Measurements from ENCODE around the gene C10orf120. TPM values are rescaled to one million over a fixed set of nuclear protein-coding genes. Genes with fewer than 3 reads are reported as not detected.

Gene C10orf120
- total RNA-seq (2013): not detected
- polyA plus RNA-seq (not detected), polyA minus RNA-seq (not detected in 2 replicates), total RNA-seq (0 to 0.23 (median 0) reads per million in 11 experiments)

DNA sequence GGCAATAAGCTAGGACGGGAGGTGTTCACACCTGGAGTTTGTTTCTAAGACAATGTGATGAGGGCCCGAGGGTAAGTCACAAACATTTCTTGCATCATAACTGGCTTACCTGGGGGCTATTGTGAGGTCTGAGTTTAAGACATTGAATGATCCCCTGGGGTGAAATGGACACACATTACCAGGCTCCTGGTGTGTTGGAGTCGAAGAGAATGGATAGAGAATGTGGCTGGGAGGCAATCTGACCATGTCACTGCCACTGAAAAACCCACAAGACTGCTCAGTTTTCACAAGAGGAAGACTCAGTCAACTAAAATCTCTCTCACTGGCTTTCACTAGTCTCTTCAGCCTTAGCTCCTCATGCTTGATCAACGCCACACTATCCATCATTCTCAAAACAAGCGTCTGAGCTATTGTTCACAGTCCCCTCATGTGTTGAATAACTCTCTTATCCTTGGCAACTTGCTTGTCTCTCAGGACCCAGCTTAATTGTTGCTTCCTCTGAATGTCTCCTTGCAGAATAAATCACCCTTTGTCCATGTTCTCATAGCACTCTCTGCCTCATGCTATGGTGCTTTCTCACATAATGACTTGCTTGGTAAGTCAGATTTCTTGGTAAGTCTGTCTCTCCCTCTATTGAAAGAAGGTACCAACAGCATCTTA lies at the start of gene C10orf120:
Gene C10orf120 (minus strand): TSS at position 51 of the 660 bp plus-strand sequence. CDS start 56 bp downstream, outside the sequence.
- H3K9me3 Mint-ChIP-seq: peaks cover 0 to 5% (median 0%) of the 10 kb centered on the region in 7 donors
- no peaks in the 10 kb centered on the region for H3K79me2 ChIP-seq (ENCODE audit: insufficient read depth, low read length)
- peaks cover 0 to 4% (median 4%) of the 10 kb centered on the region in 3 donors for H3K27me3 Mint-ChIP-seq (ENCODE audit: low read depth in 3 of 3)

DNA sequence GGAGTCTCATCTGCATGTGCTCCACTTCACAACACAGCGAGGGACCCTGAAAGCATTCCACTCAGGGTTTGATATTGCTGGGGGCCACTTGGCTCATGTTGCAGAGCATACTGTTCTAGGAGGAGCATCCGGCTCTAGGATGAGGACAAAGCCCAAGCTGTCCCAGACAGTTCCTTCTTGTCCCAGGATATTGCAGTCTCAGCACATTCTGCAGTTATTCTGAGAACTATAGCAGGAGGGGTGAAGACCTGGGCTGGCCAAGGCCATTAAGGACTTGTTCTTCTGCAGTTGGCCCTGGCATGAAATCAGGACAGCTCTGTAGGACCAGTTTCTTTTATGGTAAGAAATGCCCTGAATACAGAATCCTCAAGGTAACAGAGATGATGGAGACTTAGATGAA lies 48.9 kb upstream of the C10orf120 start:
- Mint-ChIP-seq H3K27ac (no peak overlapping the region), H3K36me3 (no peaks in the 10 kb centered on the region), H3K4me1 (no peaks in the 10 kb centered on the region), H3K9me3 (peaks cover 0 to 4% (median 0%) of the 10 kb centered on the region in 7 donors), H3K4me3 (no peak overlapping the region), H3K27me3 (ENCODE audit: low read depth in 3 of 3) (peaks cover 2% of the 10 kb centered on the region in 3 donors)
- Histone ChIP-seq H3K79me2 (ENCODE audit: insufficient read depth, low read length) (no peaks in the 10 kb centered on the region), H3K4me1 (ENCODE audit: control insufficient read depth in 1 of 2, insufficient read depth in 2 of 2, low read length in 2 of 2) (no peaks in the 10 kb centered on the region), H3K36me3 (replicated peaks in 1 of 2; ENCODE audit: control insufficient read depth in 1 of 2, insufficient read depth in 2 of 2, low read length in 2 of 2) (no peaks in the 10 kb centered on the region), H3K27ac (ENCODE audit: low read depth in 1 of 2, low read length in 2 of 2) (no peak overlapping the region), H4K20me1 (ENCODE audit: insufficient read depth, low read length) (no peaks in the 10 kb centered on the region), H3K9me3 (replicated peaks in 1 of 2; ENCODE audit: control insufficient read depth in 1 of 2, insufficient read depth in 1 of 2, low read length in 2 of 2) (no peaks in the 10 kb centered on the region), H3K27me3 (ENCODE audit: control insufficient read depth in 2 of 2, insufficient read depth in 2 of 2, low read length in 2 of 2) (no peaks in the 10 kb centered on the region), H3K9ac (ENCODE audit: insufficient read depth, low read length, poor library complexity, severe bottlenecking) (no peak overlapping the region), H3K4me2 (replicated peaks; ENCODE audit: extremely low read depth, low read length, poor library complexity, severe bottlenecking) (no peak overlapping the region), H2AFZ (ENCODE audit: insufficient read depth, low read depth, low read length, poor library complexity, severe bottlenecking) (no peak overlapping the region), H3K4me3 (replicated peaks in 1 of 3; ENCODE audit: low read depth in 2 of 3, low read length in 3 of 3) (no peak overlapping the region)
- TF ChIP-seq, protein P1, sequence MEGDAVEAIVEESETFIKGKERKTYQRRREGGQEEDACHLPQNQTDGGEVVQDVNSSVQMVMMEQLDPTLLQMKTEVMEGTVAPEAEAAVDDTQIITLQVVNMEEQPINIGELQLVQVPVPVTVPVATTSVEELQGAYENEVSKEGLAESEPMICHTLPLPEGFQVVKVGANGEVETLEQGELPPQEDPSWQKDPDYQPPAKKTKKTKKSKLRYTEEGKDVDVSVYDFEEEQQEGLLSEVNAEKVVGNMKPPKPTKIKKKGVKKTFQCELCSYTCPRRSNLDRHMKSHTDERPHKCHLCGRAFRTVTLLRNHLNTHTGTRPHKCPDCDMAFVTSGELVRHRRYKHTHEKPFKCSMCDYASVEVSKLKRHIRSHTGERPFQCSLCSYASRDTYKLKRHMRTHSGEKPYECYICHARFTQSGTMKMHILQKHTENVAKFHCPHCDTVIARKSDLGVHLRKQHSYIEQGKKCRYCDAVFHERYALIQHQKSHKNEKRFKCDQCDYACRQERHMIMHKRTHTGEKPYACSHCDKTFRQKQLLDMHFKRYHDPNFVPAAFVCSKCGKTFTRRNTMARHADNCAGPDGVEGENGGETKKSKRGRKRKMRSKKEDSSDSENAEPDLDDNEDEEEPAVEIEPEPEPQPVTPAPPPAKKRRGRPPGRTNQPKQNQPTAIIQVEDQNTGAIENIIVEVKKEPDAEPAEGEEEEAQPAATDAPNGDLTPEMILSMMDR (IDR thresholded peaks at IDR 0.05): no peak
- WGBS (ENCODE audit: insufficient coverage): 60% methylated on average over 1 of the region's 2 CpGs
- intact Hi-C loops (cut with micrococcal nuclease): no loop called here
- no peak for DNase-seq

More for the DNA sequence above, at the start of gene C10orf120:
- DNase-seq: no peak
- intact Hi-C loops (cut with micrococcal nuclease): no loop called here
- Histone ChIP-seq H3K27me3 (ENCODE audit: control insufficient read depth in 2 of 2, insufficient read depth in 2 of 2, low read length in 2 of 2) (no peaks in the 10 kb centered on the region), H3K27ac (ENCODE audit: low read depth in 1 of 2, low read length in 2 of 2) (no peak within 1 kb of the TSS), H4K20me1 (ENCODE audit: insufficient read depth, low read length) (no peaks in the 10 kb centered on the region), H3K4me2 (replicated peaks; ENCODE audit: extremely low read depth, low read length, poor library complexity, severe bottlenecking) (no peak within 1 kb of the TSS), H3K9me3 (replicated peaks in 1 of 2; ENCODE audit: control insufficient read depth in 1 of 2, insufficient read depth in 1 of 2, low read length in 2 of 2) (no peaks in the 10 kb centered on the region), H3K4me1 (ENCODE audit: control insufficient read depth in 1 of 2, insufficient read depth in 2 of 2, low read length in 2 of 2) (no peaks in the 10 kb centered on the region), H2AFZ (ENCODE audit: insufficient read depth, low read depth, low read length, poor library complexity, severe bottlenecking) (no peak within 1 kb of the TSS), H3K9ac (ENCODE audit: insufficient read depth, low read length, poor library complexity, severe bottlenecking) (no peak within 1 kb of the TSS), H3K36me3 (replicated peaks in 1 of 2; ENCODE audit: control insufficient read depth in 1 of 2, insufficient read depth in 2 of 2, low read length in 2 of 2) (no peaks in the 10 kb centered on the region), H3K4me3 (replicated peaks in 1 of 3; ENCODE audit: low read depth in 2 of 3, low read length in 3 of 3) (no peak within 1 kb of the TSS)
- Mint-ChIP-seq H3K36me3 (no peaks in the 10 kb centered on the region), H3K4me3 (no peak within 1 kb of the TSS), H3K27ac (no peak within 1 kb of the TSS), H3K4me1 (no peaks in the 10 kb centered on the region)
- 51% methylated on average over 2 of the region's 5 CpGs for WGBS (ENCODE audit: insufficient coverage)
- TF ChIP-seq, protein P1 (IDR thresholded peaks at IDR 0.05): no peak
